ENCODE results near the gene GLUD1. TPM values are rescaled to one million over a fixed set of nuclear protein-coding genes. Genes with fewer than 3 reads are reported as not detected.
"Not testable (repeated sequence)": the region's sequence is repeated elsewhere in the genome, so short reads cannot be mapped to it uniquely, and the experiment has no call there.

Gene GLUD1
- total and polyA plus RNA-seq, 5 donors: 54.6 to 94.5 (median 86.7) TPM

DNA sequence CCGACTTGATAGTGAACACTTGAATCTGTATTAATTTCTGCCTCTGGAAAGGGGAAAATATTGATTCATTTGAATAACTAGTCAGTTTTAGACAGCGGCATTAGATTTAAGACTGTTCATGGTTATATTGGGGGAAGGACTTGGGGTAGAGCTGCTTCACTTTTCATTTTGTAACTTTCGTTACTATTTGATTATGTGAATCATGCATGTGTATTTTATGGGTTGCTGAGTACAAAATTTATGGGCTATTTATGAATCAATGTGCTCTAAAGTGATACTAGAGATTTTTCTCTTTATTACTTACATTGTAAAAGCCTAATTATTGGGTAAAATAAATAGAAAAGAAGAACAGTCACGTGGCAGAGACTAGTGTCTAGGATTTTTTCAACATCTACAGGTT lies 4.9 kb downstream of the GLUD1 start:
- intact Hi-C loops (cut with DNase I): loop anchor here in 1 of 4 donors (10.0 kb wide), 1 partner anchor 115 kb away; no protein-coding TSS in a partner anchor
- Histone ChIP-seq H3K27me3 (ENCODE audit: control insufficient read depth, insufficient read depth) (no peaks in the 10 kb centered on the region), H3K4me3 (ENCODE audit: low read length) (no peak overlapping the region), H3K27ac (ENCODE audit: low read length) (no peak overlapping the region), H3K9me3 (ENCODE audit: control insufficient read depth, low read length) (no peaks in the 10 kb centered on the region), H3K4me1 (ENCODE audit: control insufficient read depth, insufficient read depth, low read length) (no peaks in the 10 kb centered on the region)
- ATAC-seq: no peak
- WGBS: 95% methylated on average over 4 of the region's 4 CpGs
- no peak for DNase-seq

DNA sequence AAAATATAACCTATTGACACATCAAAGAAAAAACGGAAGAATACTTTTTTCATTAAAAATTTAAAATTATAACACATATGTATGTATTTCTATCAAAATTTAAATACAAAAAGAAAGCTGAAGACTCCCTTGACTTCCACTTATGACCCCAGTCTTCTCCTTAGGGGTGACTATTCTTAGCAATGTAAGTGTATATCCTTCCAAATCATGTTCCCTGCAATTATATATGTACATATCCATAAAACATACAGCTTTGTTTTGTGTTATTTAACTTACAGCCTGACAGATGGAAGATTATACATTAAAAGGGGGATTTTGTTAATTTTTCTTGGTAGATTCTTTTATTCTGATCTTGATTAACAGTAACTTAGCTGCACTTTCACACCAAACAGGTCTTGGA lies 9.1 kb downstream of the GLUD1 start:
- WGBS: 94% methylated on average over 1 of the region's 1 CpG
- H3K27ac ChIP-seq (ENCODE audit: low read length): no peak overlapping the region
- DNase-seq: no peak
- no peak overlapping the region for H3K4me3 ChIP-seq (ENCODE audit: low read length)
- no peaks in the 10 kb centered on the region for H3K4me1 ChIP-seq (ENCODE audit: control insufficient read depth, insufficient read depth, low read length)
- ATAC-seq: no peak
- no peaks in the 10 kb centered on the region for H3K27me3 ChIP-seq (ENCODE audit: control insufficient read depth, insufficient read depth)
- no peaks in the 10 kb centered on the region for H3K9me3 ChIP-seq (ENCODE audit: control insufficient read depth, low read length)
- intact Hi-C loops (cut with DNase I): no loop called here

DNA sequence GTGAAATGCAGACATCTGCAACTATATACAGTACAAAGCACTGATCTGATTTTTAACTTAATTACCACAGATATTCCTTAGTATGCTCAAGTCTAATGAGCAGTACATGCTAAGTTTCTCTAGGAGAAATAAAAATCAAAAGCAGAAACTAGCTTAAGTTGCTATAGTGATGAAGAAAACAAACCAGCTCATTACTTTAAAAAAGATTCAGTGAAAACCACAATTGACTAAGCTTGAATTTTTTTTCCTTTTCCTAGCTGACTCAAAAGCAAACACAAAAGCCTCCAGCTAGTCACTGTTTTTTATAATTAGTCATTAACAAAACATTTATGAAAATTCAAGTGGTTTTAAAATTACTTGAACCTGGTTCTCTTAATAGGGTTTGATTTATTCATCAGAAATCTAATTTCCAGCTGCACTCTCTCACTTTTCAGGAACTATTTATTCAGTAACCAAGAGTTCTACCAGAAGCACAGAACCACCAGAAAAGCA lies 10.3 kb downstream of the GLUD1 start:
- H3K9me3 ChIP-seq (ENCODE audit: control insufficient read depth, low read length); H3K4me1 ChIP-seq (ENCODE audit: control insufficient read depth, insufficient read depth, low read length); H3K4me3 ChIP-seq (ENCODE audit: low read length); H3K27ac ChIP-seq (ENCODE audit: low read length); H3K27me3 ChIP-seq (ENCODE audit: control insufficient read depth, insufficient read depth); DNase-seq; intact Hi-C loops (cut with DNase I): not testable (repeated sequence)
- peak in 1 of 2 donors; percentile 25 for ATAC-seq

GRCh38 chr10:87083576-87084290 lies 10.9 kb downstream of the GLUD1 start:
- peak; percentile 60 to 90 for ATAC-seq
- H3K4me3 ChIP-seq (ENCODE audit: low read length); H3K4me1 ChIP-seq (ENCODE audit: control insufficient read depth, insufficient read depth, low read length); H3K27me3 ChIP-seq (ENCODE audit: control insufficient read depth, insufficient read depth); H3K9me3 ChIP-seq (ENCODE audit: control insufficient read depth, low read length); DNase-seq; H3K27ac ChIP-seq (ENCODE audit: low read length); intact Hi-C loops (cut with DNase I): not testable (repeated sequence)
- 48% methylated on average over 5 of the region's 5 CpGs for WGBS

DNA sequence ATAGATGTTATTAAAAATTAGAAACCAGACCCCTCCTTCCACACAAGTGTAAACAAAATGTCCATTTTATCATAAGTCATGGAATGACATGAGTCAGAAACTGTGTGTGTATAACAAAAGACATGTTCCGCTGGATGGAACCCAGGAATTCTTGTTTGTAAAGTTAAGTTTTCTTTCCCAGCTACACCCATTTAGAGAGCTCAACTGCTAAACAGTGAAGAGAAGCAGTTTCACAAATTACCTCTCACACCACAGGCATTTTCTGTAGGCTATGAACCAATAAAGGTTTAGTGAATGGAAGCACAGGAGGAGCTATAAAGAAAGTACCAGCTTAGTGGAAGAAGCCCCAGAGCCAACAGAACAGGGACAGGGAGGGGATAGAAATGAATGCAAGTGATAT lies 12.4 kb downstream of the GLUD1 start:
- H3K4me3 ChIP-seq (ENCODE audit: low read length); H3K4me1 ChIP-seq (ENCODE audit: control insufficient read depth, insufficient read depth, low read length); H3K9me3 ChIP-seq (ENCODE audit: control insufficient read depth, low read length); H3K27me3 ChIP-seq (ENCODE audit: control insufficient read depth, insufficient read depth); DNase-seq; intact Hi-C loops (cut with DNase I): not testable (repeated sequence)
- peak overlapping the region; percentile 52 for H3K27ac ChIP-seq (ENCODE audit: low read length)
- ATAC-seq: peak; percentile 64 to 78
- WGBS: 70% methylated on average over 1 of the region's 1 CpG

DNA sequence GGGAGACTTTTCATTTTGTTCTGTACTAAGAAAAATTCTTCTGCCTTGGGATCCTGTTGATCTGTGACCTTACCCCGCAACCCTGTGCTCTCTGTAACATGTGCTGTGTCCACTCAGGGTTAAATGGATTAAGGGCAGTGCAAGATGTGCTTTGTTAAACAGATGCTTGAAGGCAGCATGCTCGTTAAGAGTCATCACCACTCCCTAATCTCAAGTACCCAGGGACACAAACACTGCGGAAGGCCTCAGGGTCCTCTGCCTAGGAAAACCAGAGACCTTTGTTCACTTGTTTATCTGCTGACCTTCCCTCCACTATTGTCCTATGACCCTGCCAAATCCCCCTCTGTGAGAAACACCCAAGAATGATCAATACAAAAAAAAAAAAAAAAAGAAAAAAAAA lies 13.1 kb downstream of the GLUD1 start:
- ATAC-seq; H3K27me3 ChIP-seq (ENCODE audit: control insufficient read depth, insufficient read depth); DNase-seq; H3K4me3 ChIP-seq (ENCODE audit: low read length); H3K4me1 ChIP-seq (ENCODE audit: control insufficient read depth, insufficient read depth, low read length); H3K9me3 ChIP-seq (ENCODE audit: control insufficient read depth, low read length); intact Hi-C loops (cut with DNase I); H3K27ac ChIP-seq (ENCODE audit: low read length): not testable (repeated sequence)
- WGBS: 90% methylated on average over 1 of the region's 3 CpGs

GRCh38 chr10:87080621-87081020 lies 14.0 kb downstream of the GLUD1 start:
- H3K9me3 ChIP-seq (ENCODE audit: control insufficient read depth, low read length); intact Hi-C loops (cut with DNase I); H3K4me1 ChIP-seq (ENCODE audit: control insufficient read depth, insufficient read depth, low read length); H3K27me3 ChIP-seq (ENCODE audit: control insufficient read depth, insufficient read depth); H3K4me3 ChIP-seq (ENCODE audit: low read length); ATAC-seq; H3K27ac ChIP-seq (ENCODE audit: low read length): not testable (repeated sequence)
- peak in 1 of 3 donors; percentile 60 for DNase-seq
- 97% methylated on average over 29 of the region's 31 CpGs for WGBS

DNA sequence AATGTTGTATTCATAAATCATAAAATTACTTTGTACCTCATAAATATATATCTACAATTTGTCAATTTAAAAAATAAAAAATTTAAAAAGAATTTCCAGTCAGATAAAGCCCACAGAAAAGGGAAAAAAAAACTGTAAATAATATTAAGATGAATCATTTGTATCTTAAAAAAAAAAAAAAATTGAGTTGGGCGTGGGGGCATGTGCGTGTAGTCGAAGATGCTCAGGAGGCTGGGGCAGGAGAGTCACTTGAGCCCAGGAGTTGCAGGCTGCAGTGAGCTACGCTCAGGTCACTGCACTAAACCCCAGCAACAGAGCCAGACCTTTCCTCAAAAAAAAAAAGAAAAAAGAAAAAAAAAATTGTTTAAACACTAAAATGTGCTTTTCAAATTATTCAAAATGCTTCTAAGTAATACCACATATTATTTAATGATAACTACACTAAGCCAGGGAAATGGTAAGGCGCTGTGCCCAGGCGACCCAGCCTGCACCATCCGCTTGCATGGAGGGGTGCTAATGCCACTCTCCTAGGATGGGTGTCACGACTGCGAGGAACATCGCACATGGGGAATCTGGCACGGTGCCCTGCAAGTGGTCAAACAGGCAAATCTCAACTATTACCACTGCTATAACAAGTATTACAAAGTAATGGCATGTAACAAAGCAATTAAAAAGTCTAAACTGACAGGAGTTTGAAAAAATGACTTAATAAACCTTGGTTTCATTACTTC lies 15.4 kb downstream of the GLUD1 start:
- WGBS: 79% methylated on average over 11 of the region's 11 CpGs
- no peak for DNase-seq

DNA sequence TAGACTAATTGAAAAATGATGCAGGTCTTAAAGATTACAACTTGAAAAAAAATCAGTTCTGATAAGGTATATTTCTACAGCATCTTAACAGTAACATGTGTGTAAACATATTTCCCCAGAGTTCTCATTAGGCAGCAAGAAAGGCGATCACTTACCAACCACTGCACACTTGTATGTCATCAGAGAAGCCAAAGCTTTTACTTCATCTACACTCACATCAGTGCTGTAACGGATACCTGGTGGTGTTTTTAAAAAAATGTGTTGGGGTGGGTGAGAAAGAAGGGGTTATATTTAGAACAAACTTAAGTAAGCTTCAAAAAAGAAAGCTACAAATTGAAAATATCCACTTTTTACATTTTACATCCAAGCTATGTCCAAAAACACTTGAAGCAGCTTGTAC lies 18.2 kb downstream of the GLUD1 start:
- H3K4me1 ChIP-seq (ENCODE audit: control insufficient read depth, insufficient read depth, low read length); H3K9me3 ChIP-seq (ENCODE audit: control insufficient read depth, low read length); DNase-seq; H3K27ac ChIP-seq (ENCODE audit: low read length); intact Hi-C loops (cut with DNase I); H3K27me3 ChIP-seq (ENCODE audit: control insufficient read depth, insufficient read depth); ATAC-seq; H3K4me3 ChIP-seq (ENCODE audit: low read length): not testable (repeated sequence)
- 88% methylated on average over 2 of the region's 2 CpGs for WGBS

More for the DNA sequence above, 15.4 kb downstream of the GLUD1 start:
- H3K27ac ChIP-seq (ENCODE audit: low read length): no peak overlapping the region
- no peak overlapping the region for H3K4me3 ChIP-seq (ENCODE audit: low read length)
- H3K4me1 ChIP-seq (ENCODE audit: control insufficient read depth, insufficient read depth, low read length): no peaks in the 10 kb centered on the region
- no peaks in the 10 kb centered on the region for H3K27me3 ChIP-seq (ENCODE audit: control insufficient read depth, insufficient read depth)
- H3K9me3 ChIP-seq (ENCODE audit: control insufficient read depth, low read length): no peaks in the 10 kb centered on the region
- no peak for ATAC-seq
- intact Hi-C loops (cut with DNase I): no loop called here

- no peak overlapping the region for H3K4me3 ChIP-seq (ENCODE audit: low read length)
- WGBS: 91% methylated on average over 2 of the region's 2 CpGs
- H3K4me1 ChIP-seq (ENCODE audit: control insufficient read depth, insufficient read depth, low read length): no peaks in the 10 kb centered on the region
- DNase-seq (no peak), ATAC-seq (no peak)
- no peaks in the 10 kb centered on the region for H3K27me3 ChIP-seq (ENCODE audit: control insufficient read depth, insufficient read depth)
- H3K27ac ChIP-seq (ENCODE audit: low read length): no peak overlapping the region
- H3K9me3 ChIP-seq (ENCODE audit: control insufficient read depth, low read length): no peaks in the 10 kb centered on the region
- intact Hi-C loops (cut with DNase I): no loop called here
Observed at GRCh38 chr10:87072449-87072848, 22.2 kb downstream of the GLUD1 start.

DNA sequence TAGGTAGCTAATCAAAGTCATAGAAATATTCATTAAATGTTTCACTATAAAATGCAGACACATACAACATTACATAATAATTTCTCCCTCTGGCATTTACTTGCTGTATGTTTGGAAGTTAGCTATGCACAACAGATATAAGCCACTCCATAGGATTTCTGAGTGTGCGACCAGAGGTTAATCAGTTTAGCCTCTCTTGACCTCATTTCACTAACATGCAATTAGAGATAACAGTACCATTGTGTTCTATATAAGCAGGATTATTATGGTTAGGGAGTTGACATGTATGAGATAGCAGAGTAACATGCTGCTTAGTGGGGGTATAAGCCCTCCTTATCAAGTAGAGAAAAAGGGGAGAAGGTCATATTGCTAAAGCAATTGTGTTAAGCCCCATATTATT lies 26.4 kb downstream of the GLUD1 start:
- intact Hi-C loops (cut with DNase I): no loop called here
- Histone ChIP-seq H3K4me3 (ENCODE audit: low read length) (no peak overlapping the region), H3K9me3 (ENCODE audit: control insufficient read depth, low read length) (no peaks in the 10 kb centered on the region), H3K27ac (ENCODE audit: low read length) (no peak overlapping the region), H3K4me1 (ENCODE audit: control insufficient read depth, insufficient read depth, low read length) (no peaks in the 10 kb centered on the region), H3K27me3 (ENCODE audit: control insufficient read depth, insufficient read depth) (no peaks in the 10 kb centered on the region)
- WGBS: 80% methylated on average over 1 of the region's 1 CpG
- no peak for ATAC-seq
- no peak for DNase-seq
